Mesenchymal stem cell (in vitro differentiated cells and primary cell): ENCODE measurements around the gene RNF114.

Source experiments
- DNase-seq: peaks from one replicate; pipeline ENCODE4 v3.0.0-alpha.2; 2013
- H2AFZ ChIP-seq: one replicate; pipeline ENCODE4 v1.6.1; 2013; ENCODE audit warnings: low read depth, mild to moderate bottlenecking, control low read depth, inconsistent platforms, low read length, moderate library complexity
- H2AK5ac ChIP-seq: 2 replicates; pipeline ENCODE4 v1.6.1; 2013; ENCODE audit warnings: low read length, moderate library complexity, mild to moderate bottlenecking, inconsistent platforms; ENCODE audit not compliant: severe bottlenecking
- H2BK120ac ChIP-seq: one replicate; pipeline ENCODE4 v1.6.1; 2013; ENCODE audit warnings: low read depth, mild to moderate bottlenecking, inconsistent platforms, low read length, moderate library complexity
- H2BK12ac ChIP-seq, 2 experiments: one replicate each; pipeline ENCODE4 v1.6.1; 2013; ENCODE audit warnings: inconsistent platforms in 2 of 2, low read length in 2 of 2, mild to moderate bottlenecking in 2 of 2, moderate library complexity in 2 of 2, control low read depth in 1 of 2
- H2BK15ac ChIP-seq: one replicate; pipeline ENCODE4 v1.6.1; 2013; ENCODE audit warnings: mild to moderate bottlenecking, low read depth, inconsistent platforms; ENCODE audit not compliant: poor library complexity, severe bottlenecking
- H2BK5ac ChIP-seq: 2 replicates; pipeline ENCODE4 v1.6.1; 2013; ENCODE audit warnings: low read depth, mild to moderate bottlenecking, low read length, control low read depth, inconsistent platforms; ENCODE audit not compliant: poor library complexity, severe bottlenecking
- H3K14ac ChIP-seq, 2 experiments: one replicate each; pipeline ENCODE4 v1.6.1; 2013; ENCODE audit warnings: inconsistent platforms in 2 of 2, low read length in 2 of 2, control low read depth in 1 of 2, mild to moderate bottlenecking in 1 of 2, moderate library complexity in 1 of 2
- H3K18ac ChIP-seq, 2 experiments: one replicate each; pipeline ENCODE4 v1.6.1; 2013; ENCODE audit warnings: inconsistent platforms in 2 of 2, low read length in 2 of 2, control low read depth in 1 of 2, low read depth in 1 of 2, mild to moderate bottlenecking in 1 of 2
- H3K23ac ChIP-seq, 2 experiments: one replicate each; pipeline ENCODE4 v1.6.1; 2013; ENCODE audit warnings: inconsistent platforms in 2 of 2, low read length in 2 of 2, mild to moderate bottlenecking in 2 of 2, moderate library complexity in 2 of 2, control low read depth in 1 of 2
- H3K27ac ChIP-seq: 2 replicates; pipeline ENCODE4 v1.5.1; 2013; ENCODE audit warnings: mild to moderate bottlenecking, moderate library complexity, low read length, control low read depth, inconsistent platforms; ENCODE audit not compliant: poor library complexity, severe bottlenecking
- H3K27me3 ChIP-seq, 2 experiments: 2 replicates each; pipeline versions ENCODE4 v1.6.1 to v1.7.0; 2013; ENCODE audit warnings: low read length in 2 of 2, mild to moderate bottlenecking in 2 of 2, moderate library complexity in 2 of 2, control low read depth in 1 of 2, inconsistent platforms in 1 of 2; ENCODE audit not compliant: control insufficient read depth in 1 of 2, insufficient read depth in 1 of 2
- H3K36me3 ChIP-seq, 2 experiments: 2 replicates each; pipeline versions ENCODE4 v1.6.1 to v1.7.0; 2013; ENCODE audit warnings: low read length in 2 of 2, control low read depth in 1 of 2, inconsistent platforms in 1 of 2, low read depth in 1 of 2, mild to moderate bottlenecking in 1 of 2; ENCODE audit not compliant: insufficient read depth in 2 of 2, control insufficient read depth in 1 of 2
- H3K4ac ChIP-seq, 2 experiments: one replicate each; pipeline ENCODE4 v1.6.1; 2013; ENCODE audit warnings: inconsistent platforms in 2 of 2, low read length in 2 of 2, mild to moderate bottlenecking in 2 of 2, moderate library complexity in 2 of 2, control low read depth in 1 of 2, low read depth in 1 of 2
- H3K4me1 ChIP-seq: 2 replicates; pipeline ENCODE4 v1.6.1; 2013; ENCODE audit warnings: low read depth, low read length, control low read depth; ENCODE audit not compliant: control insufficient read depth, insufficient read depth
- H3K4me2 ChIP-seq: 2 replicates; pipeline ENCODE4 v1.6.1; 2013; ENCODE audit warnings: low read length, mild to moderate bottlenecking, inconsistent platforms; ENCODE audit not compliant: poor library complexity, severe bottlenecking
- H3K4me3 ChIP-seq, 2 experiments: 2 replicates each; pipeline versions ENCODE4 v1.5.1 to v1.7.0; 2013; ENCODE audit warnings: low read length in 2 of 2, mild to moderate bottlenecking in 2 of 2, control low read depth in 1 of 2, low read depth in 1 of 2; ENCODE audit not compliant: insufficient read depth in 1 of 2
- H3K79me1 ChIP-seq: replicated peaks from 2 replicates; pipeline ENCODE4 v1.6.1; 2013; ENCODE audit warnings: mild to moderate bottlenecking, control low read depth, low read length, inconsistent platforms; ENCODE audit not compliant: poor library complexity, severe bottlenecking
- H3K9ac ChIP-seq: 2 replicates; pipeline ENCODE4 v1.7.0; 2013; ENCODE audit warnings: mild to moderate bottlenecking, low read length, moderate library complexity
- H3K9me3 ChIP-seq: 2 replicates; pipeline ENCODE4 v1.7.0; 2013; ENCODE audit warnings: mild to moderate bottlenecking, low read length; ENCODE audit not compliant: control insufficient read depth
- H4K8ac ChIP-seq: one replicate; pipeline ENCODE4 v1.6.1; 2013; ENCODE audit warnings: inconsistent platforms, mild to moderate bottlenecking, low read length, moderate library complexity
- H4K91ac ChIP-seq: one replicate; pipeline ENCODE4 v1.6.1; 2013; ENCODE audit warnings: mild to moderate bottlenecking, low read length, inconsistent platforms
- WGBS: methylation state at CpG from one replicate; pipeline ENCODE4 v1.1.7; 2013; ENCODE audit warnings: mixed read lengths; 5-methylcytosine and 5-hydroxymethylcytosine counted together

Gene RNF114

DNA sequence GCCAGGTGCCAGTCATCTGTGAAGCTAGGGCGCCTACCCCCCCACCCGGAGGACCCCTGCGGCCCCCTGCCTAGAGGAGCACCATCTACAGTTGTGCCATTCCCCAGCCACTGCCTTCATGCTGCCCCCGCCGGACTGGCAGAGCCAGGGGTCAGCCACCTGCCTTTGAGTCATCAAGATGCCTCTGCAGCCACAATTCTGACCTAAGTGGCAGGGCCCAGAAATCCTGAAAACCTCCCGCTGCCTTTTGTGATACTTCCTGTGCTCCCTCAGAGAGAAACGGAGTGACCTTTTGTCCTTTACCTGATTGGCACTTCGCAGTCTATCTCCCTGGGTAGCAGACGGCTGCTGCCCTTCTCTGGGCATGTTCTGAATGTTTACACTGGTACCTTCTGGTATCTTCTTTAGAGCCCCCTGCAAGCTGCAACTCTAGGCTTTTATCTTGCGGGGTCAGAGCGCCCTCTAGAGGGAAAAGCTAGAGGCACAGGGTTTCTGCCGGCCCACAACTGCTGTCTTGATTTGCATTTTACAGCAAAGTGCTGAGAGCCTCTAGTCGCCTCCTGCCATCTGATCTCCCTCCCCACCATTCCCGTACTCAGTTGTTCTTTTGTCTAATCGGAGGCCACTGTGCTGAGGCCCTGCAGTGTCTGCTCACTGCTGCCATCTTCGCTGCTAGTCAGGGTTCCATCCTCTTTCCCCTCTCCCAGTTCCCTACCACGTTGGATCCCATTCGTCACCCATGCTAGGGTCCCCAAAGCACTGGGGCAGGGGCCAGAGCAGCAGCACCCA lies 47.8 kb upstream of the RNF114 start:
- no peak overlapping the region for H3K4me2 ChIP-seq
- 49% methylated on average over 18 of the region's 18 CpGs for WGBS
- peaks cover 49 to 66% of the 10 kb centered on the region in 2 experiments for H3K36me3 ChIP-seq
- no peak overlapping the region for H2BK15ac ChIP-seq
- H3K23ac ChIP-seq = no peak overlapping the region
- peak overlapping the region; percentile 24 for H2AK5ac ChIP-seq
- peak overlapping the region; percentile 87 for H3K27ac ChIP-seq
- H3K14ac ChIP-seq = no peak overlapping the region
- H3K9me3 ChIP-seq = no peaks in the 10 kb centered on the region
- no peak overlapping the region for H2AFZ ChIP-seq
- H3K9ac ChIP-seq = no peak overlapping the region
- H2BK5ac ChIP-seq = no peak overlapping the region
- H2BK120ac ChIP-seq = no peak overlapping the region
- H4K8ac ChIP-seq = no peak overlapping the region
- peak; percentile 62 for DNase-seq
- H3K27me3 ChIP-seq = no peaks in the 10 kb centered on the region
- no peak overlapping the region for H4K91ac ChIP-seq
- no peak overlapping the region for H3K4ac ChIP-seq
- no peak overlapping the region for H2BK12ac ChIP-seq
- peaks cover 66% of the 10 kb centered on the region for H3K4me1 ChIP-seq
- H3K18ac ChIP-seq = peak overlapping the region in 1 of 2 experiments; percentile 11
- H3K4me3 ChIP-seq = no peak overlapping the region
- H3K79me1 ChIP-seq = peaks cover 20% of the 10 kb centered on the region

- H4K8ac ChIP-seq = peak overlapping the region; percentile 38
- peak overlapping the region; percentile 87 for H3K27ac ChIP-seq
- H3K4me1 ChIP-seq = peaks cover 64% of the 10 kb centered on the region
- DNase-seq = no peak
- peak overlapping the region; percentile 21 for H4K91ac ChIP-seq
- 78% methylated on average over 9 of the region's 9 CpGs for WGBS
- H3K18ac ChIP-seq = no peak overlapping the region
- H3K9ac ChIP-seq = no peak overlapping the region
- H3K4me2 ChIP-seq = no peak overlapping the region
- H3K4me3 ChIP-seq = no peak overlapping the region
- peaks cover 41 to 59% of the 10 kb centered on the region in 2 experiments for H3K36me3 ChIP-seq
- H2AFZ ChIP-seq = no peak overlapping the region
- no peak overlapping the region for H3K4ac ChIP-seq
- H2BK15ac ChIP-seq = no peak overlapping the region
- H3K9me3 ChIP-seq = no peaks in the 10 kb centered on the region
- H2BK12ac ChIP-seq = no peak overlapping the region
- no peak overlapping the region for H3K14ac ChIP-seq
- peaks cover 20% of the 10 kb centered on the region for H3K79me1 ChIP-seq
- no peaks in the 10 kb centered on the region for H3K27me3 ChIP-seq
- H2BK120ac ChIP-seq = no peak overlapping the region
- H2AK5ac ChIP-seq = peak overlapping the region; percentile 40
- H3K23ac ChIP-seq = peak overlapping the region in 1 of 2 experiments; percentile 54
- H2BK5ac ChIP-seq = no peak overlapping the region
These were observed 46.9 kb upstream of the RNF114 start for GRCh38 chr20:49889001-49889934.

DNA sequence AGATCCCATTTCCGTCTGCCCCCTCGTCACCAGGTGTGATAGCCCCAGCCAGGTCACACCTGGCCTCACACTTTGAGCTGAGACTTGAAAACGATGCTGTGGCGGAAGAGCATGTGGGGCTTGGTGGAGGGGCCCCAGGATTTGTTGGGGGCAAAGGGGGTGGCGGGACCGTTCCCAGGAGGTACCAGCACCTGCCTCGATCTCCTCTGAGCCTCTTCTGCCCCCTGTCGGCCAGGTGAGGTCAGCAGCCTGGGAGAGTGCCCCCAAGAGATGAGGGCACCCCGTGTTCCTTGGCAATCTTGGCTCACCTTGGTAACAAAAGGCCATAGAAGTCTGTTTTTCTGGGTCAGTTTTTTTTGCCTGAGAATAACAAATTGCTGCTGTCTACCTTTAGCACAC lies 46.3 kb upstream of the RNF114 start:
- no peak overlapping the region for H3K18ac ChIP-seq
- H3K27ac ChIP-seq = no peak overlapping the region
- 77% methylated on average over 9 of the region's 9 CpGs for WGBS
- no peaks in the 10 kb centered on the region for H3K27me3 ChIP-seq
- DNase-seq = no peak
- peak overlapping the region; percentile 40 for H2AK5ac ChIP-seq
- H3K9me3 ChIP-seq = no peaks in the 10 kb centered on the region
- no peak overlapping the region for H4K91ac ChIP-seq
- no peak overlapping the region for H3K14ac ChIP-seq
- no peak overlapping the region for H2BK15ac ChIP-seq
- H3K23ac ChIP-seq = no peak overlapping the region
- H3K4me3 ChIP-seq = no peak overlapping the region
- H3K36me3 ChIP-seq = peaks cover 34 to 52% of the 10 kb centered on the region in 2 experiments
- no peak overlapping the region for H2BK12ac ChIP-seq
- no peak overlapping the region for H3K4ac ChIP-seq
- no peak overlapping the region for H2AFZ ChIP-seq
- H2BK120ac ChIP-seq = no peak overlapping the region
- H3K4me2 ChIP-seq = no peak overlapping the region
- H4K8ac ChIP-seq = no peak overlapping the region
- peaks cover 19% of the 10 kb centered on the region for H3K79me1 ChIP-seq
- H2BK5ac ChIP-seq = no peak overlapping the region
- peaks cover 60% of the 10 kb centered on the region for H3K4me1 ChIP-seq
- H3K9ac ChIP-seq = no peak overlapping the region
